ENCODE data around the gene LDLRAD4.

- TF ChIP-seq SUZ12 (IDR thresholded peaks at IDR 0.05) (no peak), PKNOX1 (IDR thresholded peaks at IDR 0.05) (no peak), FOXA1 (IDR thresholded peaks at IDR 0.05) (no peak), NFRKB (IDR thresholded peaks at IDR 0.05) (no peak), FOXM1 (IDR thresholded peaks at IDR 0.05; ENCODE audit: borderline replicate concordance) (no peak), FOXK2 (IDR thresholded peaks at IDR 0.05) (no peak), ELF4 (IDR thresholded peaks at IDR 0.05) (no peak)
Measured at GRCh38 chr18:13541621-13542519, 323.3 kb downstream of the LDLRAD4 start.

All from HEK293T (cell line).